HepG2 (cell line): Measurements from ENCODE around the gene ARL5C. TPM values are rescaled to one million over a fixed set of nuclear protein-coding genes. Genes with fewer than 3 reads are reported as not detected.

ENCODE experiments used
- ATAC-seq: fragments of 200-7000 bp; cut with Tn5 transposase; 3 replicates; pipeline ENCODE4 v1.9.1; 2020; ENCODE audit warnings: mild to moderate bottlenecking, moderate library complexity
- BruUV-seq: library from RNA; stranded (reverse); fragments of 400-500 nt; replicated peaks from 2 replicates; lab custom pipeline; 2021; lab: Mats Ljungman, UMichigan
- CTCF ChIA-PET: fragments of 300-600 bp; formaldehyde crosslinking; extraction: SDS; loops from one replicate; lab custom pipeline; 2021; ENCODE audit warnings: low total read pairs, inconsistent platforms, low intra/inter-chr PET ratio; lab: Yijun Ruan, JAX
- POLR2A ChIA-PET: fragments of 350-600 bp; sonication (Branson Sonifier 250); formaldehyde crosslinking; loops from one replicate; lab custom pipeline; 2020; ENCODE audit warnings: antibody characterized with exemption, inconsistent platforms; lab: Yijun Ruan, JAX
- DNase-seq: peaks from one replicate; pipeline ENCODE4 v3.0.0-alpha.2; 2015; ENCODE audit warnings: low spot score
- FAIRE-seq: peaks from 3 replicates; lab custom pipeline; 2011; peaks lifted over from hg19 to GRCh38; lab: Jason Lieb, UNC
- H2AFZ ChIP-seq: one replicate; pipeline ENCODE4 v1.6.1; 2011; ENCODE audit warnings: low read length, inconsistent platforms
- H3K27ac ChIP-seq: fragments of 300-600 bp; 3 replicates; pipeline ENCODE4 v1.8.0; 2011; ENCODE audit warnings: mixed run types, mild to moderate bottlenecking, mixed read lengths, low read length, inconsistent platforms; ENCODE audit not compliant: insufficient read depth; ENCODE audit errors: extremely low read length
- H3K27me3 ChIP-seq, 2 experiments: fragments of 200-600 bp in 1 of 2; 2 replicates in 1 of 2; 3 replicates in 1 of 2; pipeline versions ENCODE4 v1.6.0 to v1.8.0; 2011; ENCODE audit warnings: low read length in 2 of 2, mild to moderate bottlenecking in 2 of 2, moderate library complexity in 2 of 2, inconsistent platforms in 1 of 2; ENCODE audit not compliant: insufficient read depth in 2 of 2, control insufficient read depth in 1 of 2
- H3K36me3 ChIP-seq, 2 experiments: fragments of 200-600 bp in 1 of 2; replicated peaks in 1 of 2; 2 replicates in 1 of 2; 3 replicates in 1 of 2; pipeline versions ENCODE4 v1.5.1 to v1.8.0; 2011; ENCODE audit warnings: low read length in 2 of 2, inconsistent platforms in 1 of 2; ENCODE audit not compliant: insufficient read depth in 2 of 2, control insufficient read depth in 1 of 2
- H3K4me1 ChIP-seq: 2 replicates; pipeline ENCODE4 v1.5.1; 2012; ENCODE audit warnings: low read length, inconsistent platforms; ENCODE audit not compliant: insufficient read depth
- H3K4me2 ChIP-seq: 2 replicates; pipeline ENCODE4 v1.6.0; 2011; ENCODE audit warnings: low read depth, low read length, inconsistent platforms
- H3K4me3 ChIP-seq, 3 experiments: fragments of 200-600 bp in 1 of 3; sonication (generic), shearing (Covaris generic) in 1 of 3; replicated peaks in 1 of 3; 2 replicates each; pipeline ENCODE4 v1.5.1; 2011 to 2016; ENCODE audit warnings: low read length in 3 of 3, inconsistent platforms in 2 of 3, low read depth in 2 of 3, mild to moderate bottlenecking in 2 of 3, control low read depth in 1 of 3, mixed read lengths in 1 of 3; ENCODE audit not compliant: insufficient read depth in 1 of 3
- H3K79me2 ChIP-seq: one replicate; pipeline ENCODE4 v1.6.1; 2011; ENCODE audit warnings: low read length, inconsistent platforms; ENCODE audit not compliant: insufficient read depth
- H3K9ac ChIP-seq: 2 replicates; pipeline ENCODE4 v1.6.0; 2011; ENCODE audit warnings: mild to moderate bottlenecking, low read depth, low read length, inconsistent platforms; ENCODE audit not compliant: insufficient read depth
- H3K9me3 ChIP-seq: 2 replicates; pipeline ENCODE4 v1.5.1; 2012; ENCODE audit warnings: mild to moderate bottlenecking, low read length
- H4K20me1 ChIP-seq: 2 replicates; pipeline ENCODE4 v1.6.0; 2011; ENCODE audit warnings: inconsistent platforms, mild to moderate bottlenecking, low read length, moderate library complexity; ENCODE audit not compliant: insufficient read depth
- CTCF ChIP-seq: sonication (generic); formaldehyde crosslinking; IDR thresholded peaks from 2 replicates; pipeline ENCODE4 v1.5.0; 2020; ENCODE audit warnings: mild to moderate bottlenecking, missing genetic modification reagents, moderate library complexity
- FOXA1 ChIP-seq, 2 experiments: fragments of 450-650 bp in 1 of 2; sonication (generic) in 1 of 2; formaldehyde crosslinking in 1 of 2; IDR thresholded peaks; 2 replicates each; pipeline versions ENCODE4 v1.4.0 to v1.6.1; 2016 to 2020; ENCODE audit warnings: missing genetic modification reagents in 1 of 2
- FOXA3 ChIP-seq: IDR thresholded peaks from 2 replicates; pipeline ENCODE4 v1.6.1; 2016; ENCODE audit warnings: missing genetic modification reagents, missing compliant biosample characterization
- FOXK1 ChIP-seq: sonication (generic); formaldehyde crosslinking; IDR thresholded peaks from 2 replicates; pipeline ENCODE4 v1.4.0; 2020; ENCODE audit warnings: low read depth, missing genetic modification reagents, borderline replicate concordance
- HMGA1 ChIP-seq: sonication (generic); formaldehyde crosslinking; conservative IDR thresholded peaks from 2 replicates; pipeline ENCODE4 v1.4.0; 2020; ENCODE audit warnings: missing genetic modification reagents
- MED8 ChIP-seq: sonication (generic); formaldehyde crosslinking; IDR thresholded peaks from 2 replicates; pipeline ENCODE4 v1.8.1; 2023; ENCODE audit warnings: mild to moderate bottlenecking, missing genetic modification reagents; ENCODE audit not compliant: insufficient replicate concordance
- PAX8 ChIP-seq: sonication (generic); formaldehyde crosslinking; IDR thresholded peaks from 2 replicates; pipeline ENCODE4 v1.8.0; 2022; ENCODE audit warnings: mild to moderate bottlenecking, missing genetic modification reagents, borderline replicate concordance
- REXO4 ChIP-seq: sonication (generic); formaldehyde crosslinking; IDR thresholded peaks from 2 replicates; pipeline ENCODE4 v1.8.0; 2022; ENCODE audit warnings: missing genetic modification reagents, mild to moderate bottlenecking, borderline replicate concordance
- SOX6 ChIP-seq, 2 experiments: fragments of 450-650 bp in 1 of 2; sonication (generic) in 1 of 2; formaldehyde crosslinking in 1 of 2; IDR thresholded peaks; 2 replicates each; pipeline versions ENCODE4 v1.4.0 to v1.6.1; 2017 to 2020; ENCODE audit warnings: antibody characterized with exemption in 1 of 2, mild to moderate bottlenecking in 1 of 2, missing genetic modification reagents in 1 of 2
- ZSCAN12 ChIP-seq: sonication (generic); formaldehyde crosslinking; IDR thresholded peaks from 2 replicates; pipeline ENCODE4 v1.9.0; 2021; ENCODE audit warnings: mild to moderate bottlenecking, missing genetic modification reagents
- WGBS: methylation state at CpG from one replicate; pipeline ENCODE4 v1.1.6; 2017; ENCODE audit warnings: low lambda C conversion rate; 5-methylcytosine and 5-hydroxymethylcytosine counted together
- in situ Hi-C: cut with HindIII; loops from 2 replicates; pipeline ENCODE4 v1.10.0; 2017; ENCODE audit warnings: low pct_unique_long_range_greater_than_20kb; ENCODE audit not compliant: extremely low pct_ligation_motif_present
- intact Hi-C: fragments of 100-400 bp; cut with micrococcal nuclease; formaldehyde crosslinking; loops from one replicate; pipeline ENCODE4 v1.10.0; 2022; ENCODE audit not compliant: unreplicated experiment
- polyA plus RNA-seq, 8 experiments: library from polyadenylated mRNA; depleted of rRNA in 3 of 8; stranded (reverse) in 7 of 8; unstranded in 1 of 8; fragments of >200 nt; fragmentation: Illumina TruSeq in 4 of 8; extraction: Trizol in 4 of 8; gene quantifications; 2 replicates each; pipeline versions ENCODE4 v1.2.1 to v1.2.3, GENCODE V29; 2011 to 2016; ENCODE audit warnings: low read depth in 4 of 8, missing spikeins in 1 of 8, mixed read lengths in 1 of 8; ENCODE audit not compliant: insufficient read depth in 1 of 8
- total RNA-seq, 5 experiments: library from RNA; depleted of rRNA; stranded (reverse); fragments of >200 nt; fragmentation: Illumina TruSeq; extraction: Trizol; gene quantifications; 2 replicates each; pipeline ENCODE4 v1.2.3, GENCODE V29; 2016; ENCODE audit warnings: low read depth in 1 of 5

The ARL5C gene
- total and polyA plus RNA-seq, 2 of the 13 experiments (the other 11 are each of a cell fraction or from before 2014, with no cell fraction given) = not detected

- no peak for TF ChIP-seq FOXK1 (CRISPR knock-in tag)
- no peak for TF ChIP-seq PAX8 (CRISPR knock-in tag)
- no peak for TF ChIP-seq SOX6 (IDR thresholded peaks at IDR 0.05)
- TF ChIP-seq SOX6 (CRISPR knock-in tag; IDR thresholded peaks at IDR 0.05) = no peak
- no peak for TF ChIP-seq HMGA1
- no peak for TF ChIP-seq ZSCAN12 (CRISPR knock-in tag)
- TF ChIP-seq REXO4 = no peak
Observed at GRCh38 chr17:39108461-39109375, 57.2 kb downstream of the ARL5C start (continued).

GRCh38 chr17:39107973-39108372, 58.0 kb downstream of the ARL5C start:
- ATAC-seq = peak; percentile 59
- 23% methylated on average over 8 of the region's 8 CpGs for WGBS
- no TSS peak for BruUV-seq
- Histone ChIP-seq H3K27ac (no peak overlapping the region), H2AFZ (no peak overlapping the region), H3K4me1 (peaks cover 8% of the 10 kb centered on the region; the same call in 1 of the 2 replicates), H3K4me3 (no peak overlapping the region), H4K20me1 (no peaks in the 10 kb centered on the region; the same call in 1 of the 2 replicates), H3K9me3 (no peaks in the 10 kb centered on the region), H3K36me3 (no peaks in the 10 kb centered on the region), H3K9ac (no peak overlapping the region), H3K79me2 (no peaks in the 10 kb centered on the region), H3K27me3 (peaks cover 4 to 56% of the 10 kb centered on the region in 2 experiments; a peak in 3 of 5 replicates), H3K4me2 (no peak overlapping the region)
- ChIA-PET POLR2A (no interaction called here), CTCF (no interaction called here)
- DNase-seq = no peak
- intact Hi-C loops = no loop called here
- 0 out of 2 replicates have a peak, but pooled peaks have one; percentile 32 for TF ChIP-seq FOXA3 (CRISPR knock-in tag)
- TF ChIP-seq MED8 (CRISPR knock-in tag) = no peak
- TF ChIP-seq CTCF (CRISPR knock-in tag) = peak; percentile 39
- TF ChIP-seq FOXA1 (IDR thresholded peaks at IDR 0.05) = no peak
- TF ChIP-seq FOXA1 (CRISPR knock-in tag; IDR thresholded peaks at IDR 0.05) = peak; percentile 73
- peak; percentile 55 for FAIRE-seq
- in situ Hi-C loops = no loop called here
